H1 (cell line): ENCODE measurements around the gene MRPL19. TPM values are rescaled to one million over a fixed set of nuclear protein-coding genes. Genes with fewer than 3 reads are reported as not detected.

Source experiments
- CTCF ChIA-PET: fragments of 300-600 bp; sonication (Branson Sonifier 250); formaldehyde crosslinking; loops from one replicate; lab custom pipeline; 2021; ENCODE audit not compliant: partially characterized antibody; lab: Charles Lee
- POLR2A ChIA-PET: fragments of 300-600 bp; sonication (Branson Sonifier 250); formaldehyde crosslinking; loops from one replicate; lab custom pipeline; 2021; ENCODE audit warnings: inconsistent platforms; ENCODE audit not compliant: partially characterized antibody; lab: Charles Lee
- DNase-seq, 2 experiments: peaks; one replicate each; pipeline versions ENCODE4 v3.0.0 to v3.0.0-alpha.2; 2010 to 2022; ENCODE audit warnings: low spot score in 2 of 2, low read depth in 1 of 2, mixed read lengths in 1 of 2
- FAIRE-seq: peaks from 2 replicates; lab custom pipeline; 2011; peaks lifted over from hg19 to GRCh38; lab: Jason Lieb, UNC
- H2AFZ ChIP-seq: 2 replicates; pipeline ENCODE4 v1.8.1; 2012; ENCODE audit warnings: low read length, inconsistent platforms
- H2AK5ac ChIP-seq: 2 replicates; pipeline ENCODE4 v1.6.1; 2013; ENCODE audit warnings: low read depth, low read length
- H2BK120ac ChIP-seq: replicated peaks from 2 replicates; pipeline ENCODE3; 2013; ENCODE audit warnings: low read depth, low read length, inconsistent platforms
- H2BK12ac ChIP-seq: 2 replicates; pipeline ENCODE4 v1.6.1; 2013; ENCODE audit warnings: low read depth, low read length
- H2BK15ac ChIP-seq: 2 replicates; pipeline ENCODE4 v1.6.1; 2013; ENCODE audit warnings: low read length
- H2BK20ac ChIP-seq: 2 replicates; pipeline ENCODE4 v1.6.1; 2013; ENCODE audit warnings: low read length
- H2BK5ac ChIP-seq: 2 replicates; pipeline ENCODE4 v1.6.1; 2013; ENCODE audit warnings: low read depth, low read length
- H3K14ac ChIP-seq: 2 replicates; pipeline ENCODE4 v1.6.1; 2013; ENCODE audit warnings: inconsistent platforms; ENCODE audit not compliant: insufficient read length
- H3K18ac ChIP-seq: 2 replicates; pipeline ENCODE4 v1.6.1; 2013; ENCODE audit warnings: low read length; ENCODE audit errors: extremely low read depth
- H3K23ac ChIP-seq: 2 replicates; pipeline ENCODE4 v1.6.1; 2013; ENCODE audit warnings: inconsistent platforms; ENCODE audit not compliant: insufficient read length
- H3K23me2 ChIP-seq: 2 replicates; pipeline ENCODE4 v1.6.1; 2013; ENCODE audit warnings: low read depth, low read length
- H3K27ac ChIP-seq: 2 replicates; pipeline ENCODE4 v1.6.1; 2011; ENCODE audit warnings: low read depth, low read length, inconsistent platforms
- H3K27me3 ChIP-seq, 4 experiments: replicated peaks in 1 of 4; 1 replicate in 1 of 4; 2 replicates in 3 of 4; pipeline versions ENCODE4 v1.6.1 to v1.8.1; 2011 to 2013; ENCODE audit warnings: low read length in 3 of 4, mild to moderate bottlenecking in 3 of 4, inconsistent platforms in 2 of 4, mixed read lengths in 2 of 4, moderate library complexity in 1 of 4; ENCODE audit not compliant: control insufficient read depth in 3 of 4, insufficient read depth in 3 of 4; ENCODE audit errors: extremely low read depth in 1 of 4
- H3K36me3 ChIP-seq, 4 experiments: 2 replicates each; pipeline versions ENCODE4 v1.6.1 to v1.8.1; 2011 to 2013; ENCODE audit warnings: mild to moderate bottlenecking in 4 of 4, low read length in 3 of 4, moderate library complexity in 2 of 4, control low read depth in 1 of 4, inconsistent platforms in 1 of 4; ENCODE audit not compliant: insufficient read depth in 4 of 4, control insufficient read depth in 2 of 4
- H3K4ac ChIP-seq: replicated peaks from 2 replicates; pipeline ENCODE3; 2013; ENCODE audit warnings: low read length, low read depth, mixed read lengths, inconsistent platforms; ENCODE audit not compliant: insufficient read length
- H3K4me1 ChIP-seq, 4 experiments: replicated peaks in 1 of 4; 1 replicate in 1 of 4; 2 replicates in 3 of 4; pipeline versions ENCODE4 v1.6.1 to v1.8.1; 2011 to 2013; ENCODE audit warnings: low read length in 3 of 4, inconsistent platforms in 2 of 4, mixed read lengths in 1 of 4; ENCODE audit not compliant: insufficient read depth in 4 of 4, control insufficient read depth in 3 of 4
- H3K4me2 ChIP-seq, 2 experiments: 2 replicates each; pipeline versions ENCODE4 v1.6.1 to v1.8.1; 2011 to 2013; ENCODE audit warnings: low read depth in 2 of 2, low read length in 2 of 2, control low read depth in 1 of 2, inconsistent platforms in 1 of 2, mild to moderate bottlenecking in 1 of 2; ENCODE audit not compliant: insufficient read depth in 1 of 2
- H3K4me3 ChIP-seq, 4 experiments: fragments of 200-600, 300-600 bp in 1 of 4; sonication (generic), shearing (Covaris generic), sonication (Bioruptor Twin) in 1 of 4; 2 replicates each; pipeline versions ENCODE4 v1.5.1 to v1.8.1; 2011 to 2016; ENCODE audit warnings: low read length in 4 of 4, low read depth in 3 of 4, control low read depth in 2 of 4, inconsistent platforms in 2 of 4, mild to moderate bottlenecking in 2 of 4, mixed read lengths in 1 of 4, moderate library complexity in 1 of 4; ENCODE audit not compliant: insufficient read depth in 2 of 4; ENCODE audit errors: extremely low read depth in 1 of 4
- H3K56ac ChIP-seq: replicated peaks from 2 replicates; pipeline ENCODE3; 2013; ENCODE audit warnings: low read depth, mild to moderate bottlenecking, mixed read lengths, low read length, inconsistent platforms; ENCODE audit not compliant: insufficient read length
- H3K79me1 ChIP-seq: 2 replicates; pipeline ENCODE4 v1.6.1; 2013; ENCODE audit warnings: low read depth, low read length, control low read depth
- H3K79me2 ChIP-seq, 2 experiments: 2 replicates each; pipeline versions ENCODE4 v1.6.1 to v1.8.1; 2012 to 2013; ENCODE audit warnings: low read length in 2 of 2, mild to moderate bottlenecking in 2 of 2, inconsistent platforms in 1 of 2; ENCODE audit not compliant: insufficient read depth in 2 of 2, control insufficient read depth in 1 of 2
- H3K9ac ChIP-seq, 4 experiments: replicated peaks in 1 of 4; 1 replicate in 1 of 4; 2 replicates in 3 of 4; pipeline versions ENCODE4 v1.6.1 to v1.8.1; 2011 to 2013; ENCODE audit warnings: low read depth in 3 of 4, low read length in 3 of 4, control low read depth in 2 of 4, mild to moderate bottlenecking in 2 of 4, moderate library complexity in 2 of 4, inconsistent platforms in 1 of 4; ENCODE audit errors: extremely low read depth in 1 of 4
- H3K9me3 ChIP-seq, 2 experiments: 2 replicates each; pipeline versions ENCODE4 v1.6.1 to v1.8.1; 2012 to 2013; ENCODE audit warnings: mild to moderate bottlenecking in 2 of 2, moderate library complexity in 2 of 2, control low read depth in 1 of 2, inconsistent platforms in 1 of 2, low read depth in 1 of 2, low read length in 1 of 2, mixed read lengths in 1 of 2; ENCODE audit not compliant: insufficient read depth in 2 of 2
- H4K20me1 ChIP-seq, 2 experiments: replicated peaks in 1 of 2; 2 replicates each; pipeline versions ENCODE3 to v1.8.1; 2011 to 2013; ENCODE audit warnings: inconsistent platforms in 2 of 2, low read length in 2 of 2, mild to moderate bottlenecking in 1 of 2; ENCODE audit not compliant: insufficient read depth in 2 of 2, control insufficient read depth in 1 of 2
- H4K5ac ChIP-seq: 2 replicates; pipeline ENCODE4 v1.6.1; 2013; ENCODE audit warnings: low read length, low read depth, mixed read lengths, inconsistent platforms; ENCODE audit not compliant: insufficient read length
- H4K8ac ChIP-seq: 2 replicates; pipeline ENCODE4 v1.8.0; 2013; ENCODE audit warnings: mild to moderate bottlenecking, moderate library complexity, low read length, inconsistent platforms; ENCODE audit not compliant: insufficient read depth; ENCODE audit errors: extremely low read depth
- H4K91ac ChIP-seq: replicated peaks from 2 replicates; pipeline ENCODE3; 2013; ENCODE audit warnings: low read length, mixed read lengths, inconsistent platforms; ENCODE audit not compliant: insufficient read length
- GTF2F1 ChIP-seq: IDR thresholded peaks from 2 replicates; pipeline ENCODE4 v1.6.1; 2012; ENCODE audit warnings: low read depth, low read length, improper control_type of control experiment, borderline replicate concordance
- KDM4A ChIP-seq: IDR thresholded peaks from one replicate; pipeline ENCODE4 v1.7.1; 2012; ENCODE audit warnings: low read depth, mild to moderate bottlenecking, moderate library complexity, low read length, inconsistent platforms; ENCODE audit not compliant: severe bottlenecking
- POLR2AphosphoS5 ChIP-seq: IDR thresholded peaks from 2 replicates; pipeline ENCODE4 v1.6.1; 2011; ENCODE audit warnings: low read depth, low read length
- polyA plus RNA-seq, 7 experiments: library from polyadenylated mRNA; depleted of rRNA in 3 of 7; stranded (reverse) in 5 of 7; unstranded in 2 of 7; fragments of >200 nt in 5 of 7; fragments of 200-250 nt in 2 of 7; gene quantifications; 1 replicate in 5 of 7; 2 replicates in 1 of 7; 4 replicates in 1 of 7; pipeline versions ENCODE4 v1.2.1 to v1.2.3, GENCODE V29; 2011 to 2013; ENCODE audit warnings: missing spikeins in 2 of 7, mixed read lengths in 2 of 7
- total RNA-seq: library from RNA; stranded (reverse); fragmentation: NEBNext Ultra II Directional; extraction: Animal tissue kit (Norgen Biotek cat#: 25700); gene quantifications from 2 replicates; pipeline ENCODE4 v1.2.1, GENCODE V29; 2021

MRPL19 gene
- total and polyA plus RNA-seq, 2 of the 8 experiments (the other 6 are each of a cell fraction or from before 2014, with no cell fraction given): 18.1 to 75.2 TPM

- Histone ChIP-seq H2BK15ac (no peak overlapping the region), H2AFZ (no peak overlapping the region), H3K79me2 (no peaks in the 10 kb centered on the region), H3K56ac (no peak overlapping the region), H3K4ac (no peak overlapping the region), H3K79me1 (no peaks in the 10 kb centered on the region), H3K23ac (no peak overlapping the region), H2AK5ac (no peak overlapping the region), H2BK12ac (no peak overlapping the region), H3K18ac (no peak overlapping the region), H4K5ac (no peak overlapping the region), H3K27me3 (no peaks in the 10 kb centered on the region), H3K36me3 (no peaks in the 10 kb centered on the region), H3K9me3 (peaks cover 3 to 7% of the 10 kb centered on the region in 2 experiments; a peak in 2 of 4 replicates), H3K9ac (no peak overlapping the region), H2BK5ac (no peak overlapping the region), H3K4me3 (no peak overlapping the region), H3K4me2 (no peak overlapping the region), H3K27ac (no peak overlapping the region), H4K8ac (no peak overlapping the region), H3K23me2 (no peaks in the 10 kb centered on the region), H2BK120ac (no peak overlapping the region), H4K91ac (no peak overlapping the region), H3K4me1 (no peaks in the 10 kb centered on the region), H4K20me1 (no peaks in the 10 kb centered on the region), H2BK20ac (no peak overlapping the region), H3K14ac (no peak overlapping the region)
- TF ChIP-seq KDM4A (no peak), POLR2AphosphoS5 (no peak), GTF2F1 (no peak)
- no peak for FAIRE-seq
- ChIA-PET POLR2A (interaction anchor here (1.1 to 1.5 kb wide), 2 partner anchors 12 kb away, joined by 4 read pairs; partner anchors contain the start of gene GCFC2), CTCF (interaction anchor here (0.6 to 1.0 kb wide), 2 partner anchors 11 to 155 kb away, joined by 3 to 4 read pairs; no protein-coding TSS in a partner anchor)
- no peak for DNase-seq
Measured at GRCh38 chr2:75722687-75723086, 76.1 kb downstream of the MRPL19 start.
